T-helper 1 cell (primary cell): ENCODE data around the gene GALNT2.

ENCODE experiments used
- DNase-seq, 5 donors: peaks; one replicate each; pipeline ENCODE4 v3.0.0-alpha.2; 2012 to 2020
- total RNA-seq, 4 donors: gene quantifications; one replicate each; lab custom pipeline; 2026; lab: John Stamatoyannopoulos, UW

The GALNT2 gene
- 18.6 to 30.0 (median 23.4) reads per million in 4 donors for total RNA-seq

- peak; percentile 81 to 90 (median 84) for DNase-seq
These were observed at the start of gene GALNT2 for GRCh38 chr1:230066466-230067404. Gene GALNT2, plus strand, starts transcription at chr1:230067238. Its CDS starts 43 bp downstream, at chr1:230067281.

GRCh38 chr1:230020451-230020850 is 46.6 kb upstream of the GALNT2 start:
- DNase-seq = no peak

GRCh38 chr1:230022666-230023380 is 44.2 kb upstream of the GALNT2 start:
- no peak for DNase-seq

- DNase-seq = no peak
These were observed 41.4 kb upstream of the GALNT2 start for GRCh38 chr1:230025686-230026085.

GRCh38 chr1:230026139-230026538 is 40.9 kb upstream of the GALNT2 start:
- DNase-seq = no peak

GRCh38 chr1:230026572-230026971 is 40.5 kb upstream of the GALNT2 start:
- DNase-seq = no peak

GRCh38 chr1:230028602-230029223 is 38.3 kb upstream of the GALNT2 start:
- DNase-seq = no peak

GRCh38 chr1:230029244-230029941 is 37.6 kb upstream of the GALNT2 start:
- DNase-seq = no peak

GRCh38 chr1:230030122-230030821 is 36.8 kb upstream of the GALNT2 start:
- DNase-seq = no peak

GRCh38 chr1:230031131-230031530 is 35.9 kb upstream of the GALNT2 start:
- DNase-seq = peak in 1 of 5 donors; percentile 15

- DNase-seq = no peak
These were observed 34.3 kb upstream of the GALNT2 start for GRCh38 chr1:230032516-230033281.

GRCh38 chr1:230037261-230037660 is 29.8 kb upstream of the GALNT2 start:
- DNase-seq = peak in 1 of 5 donors; percentile 3

GRCh38 chr1:230040440-230040839 is 26.6 kb upstream of the GALNT2 start:
- no peak for DNase-seq

GRCh38 chr1:230043081-230043480 is 24.0 kb upstream of the GALNT2 start:
- no peak for DNase-seq

- DNase-seq = no peak
These were observed 22.3 kb upstream of the GALNT2 start for GRCh38 chr1:230044729-230045128.

- no peak for DNase-seq
These were observed 19.7 kb upstream of the GALNT2 start for GRCh38 chr1:230047114-230047865.

- no peak for DNase-seq
These were observed 18.7 kb upstream of the GALNT2 start for GRCh38 chr1:230048322-230048721.

- DNase-seq = no peak
These were observed 18.1 kb upstream of the GALNT2 start for GRCh38 chr1:230048922-230049321.

- DNase-seq = no peak
These were observed 17.3 kb upstream of the GALNT2 start for GRCh38 chr1:230049731-230050130.
